Measurements from ENCODE around the gene NRARP. TPM values are rescaled to one million over a fixed set of nuclear protein-coding genes. Genes with fewer than 3 reads are reported as not detected.

Gene NRARP
- total and polyA plus RNA-seq, 2 donors (not counting 1 experiment from before 2014, with no cell fraction given): 5.7 to 11.5 TPM

- Histone ChIP-seq H2AFZ (ENCODE audit: insufficient read depth, low read depth, low read length, poor library complexity, severe bottlenecking) (no peak overlapping the region), H4K20me1 (ENCODE audit: control insufficient read depth, insufficient read depth, low read length, poor library complexity, severe bottlenecking) (peaks cover 13% of the 10 kb centered on the region), H3K36me3 (replicated peaks in 1 of 2; ENCODE audit: control extremely low read depth in 1 of 2, control insufficient read depth in 1 of 2, extremely low read depth in 1 of 2, insufficient read depth in 2 of 2, low read length in 1 of 2) (peaks cover 0 to 11% of the 10 kb centered on the region in 2 experiments), H3K9ac (ENCODE audit: low read length) (no peak overlapping the region), H3K9me3 (ENCODE audit: control extremely low read depth in 1 of 3, control insufficient read depth in 2 of 3, insufficient read depth in 1 of 3, low read length in 2 of 3) (no peaks in the 10 kb centered on the region), H3K4me3 (ENCODE audit: control extremely low read depth in 1 of 5, extremely low read depth in 1 of 5, insufficient read depth in 1 of 5, low read depth in 2 of 5, low read length in 4 of 5) (no peak overlapping the region), H3K27ac (ENCODE audit: low read length in 2 of 2) (no peak overlapping the region), H3K4me2 (replicated peaks; ENCODE audit: low read depth, low read length, poor library complexity, severe bottlenecking) (no peak overlapping the region), H3K79me2 (ENCODE audit: control insufficient read depth, insufficient read depth, low read length) (peaks cover 37% of the 10 kb centered on the region), H3K27me3 (replicated peaks in 1 of 4; ENCODE audit: control extremely low read depth in 1 of 4, control insufficient read depth in 3 of 4, insufficient read depth in 4 of 4, low read length in 3 of 4) (no peaks in the 10 kb centered on the region), H3K4me1 (ENCODE audit: control insufficient read depth in 2 of 2, insufficient read depth in 2 of 2, low read length in 2 of 2) (peaks cover 41 to 71% of the 10 kb centered on the region in 2 donors)
- 91% methylated on average over 39 of the region's 39 CpGs for WGBS (ENCODE audit: insufficient coverage)
- no peaks in the 10 kb centered on the region for H3K9me3 Mint-ChIP-seq (ENCODE audit: insufficient read depth)
- ChIA-PET CTCF (interaction anchor here (0.8 to 1.4 kb wide), 2 partner anchors 11 to 24 kb away, joined by 3 read pairs; no protein-coding TSS in a partner anchor), POLR2A (interaction anchor here (0.6 to 0.7 kb wide), 2 partner anchors 15 to 33 kb away, joined by 3 to 4 read pairs; no protein-coding TSS in a partner anchor)
- intact Hi-C loops (cut with micrococcal nuclease): no loop called here
- TF ChIP-seq CTCF (IDR thresholded peaks at IDR 0.05) (no peak), EZH2 (IDR thresholded peaks at IDR 0.05; ENCODE audit: borderline replicate concordance, insufficient read depth, low read depth, low read length, poor library complexity, severe bottlenecking) (no peak)
- H3K27me3 Mint-ChIP-seq: no peaks in the 10 kb centered on the region
- ATAC-seq (ENCODE audit: low read depth) (no peak), DNase-seq (no peak)
- H3K4me1 Mint-ChIP-seq: peaks cover 55% of the 10 kb centered on the region
- H3K27ac Mint-ChIP-seq: no peak overlapping the region
- no peak overlapping the region for H3K4me3 Mint-ChIP-seq
Measured at GRCh38 chr9:137272241-137273094, 29.6 kb downstream of the NRARP start.

GRCh38 chr9:137271696-137272076 is 30.4 kb downstream of the NRARP start:
- WGBS (ENCODE audit: insufficient coverage): 14% methylated on average over 2 of the region's 3 CpGs
- Mint-ChIP-seq H3K4me1 (peaks cover 50% of the 10 kb centered on the region), H3K4me3 (no peak overlapping the region), H3K27me3 (no peaks in the 10 kb centered on the region), H3K9me3 (ENCODE audit: insufficient read depth) (no peaks in the 10 kb centered on the region), H3K27ac (peak overlapping the region; percentile 78)
- Histone ChIP-seq H3K9me3 (ENCODE audit: control extremely low read depth in 1 of 3, control insufficient read depth in 2 of 3, insufficient read depth in 1 of 3, low read length in 2 of 3) (no peaks in the 10 kb centered on the region), H3K36me3 (replicated peaks in 1 of 2; ENCODE audit: control extremely low read depth in 1 of 2, control insufficient read depth in 1 of 2, extremely low read depth in 1 of 2, insufficient read depth in 2 of 2, low read length in 1 of 2) (peaks cover 0 to 14% of the 10 kb centered on the region in 2 experiments), H4K20me1 (ENCODE audit: control insufficient read depth, insufficient read depth, low read length, poor library complexity, severe bottlenecking) (peaks cover 21% of the 10 kb centered on the region), H2AFZ (ENCODE audit: insufficient read depth, low read depth, low read length, poor library complexity, severe bottlenecking) (no peak overlapping the region), H3K27ac (ENCODE audit: low read length in 2 of 2) (no peak overlapping the region), H3K9ac (ENCODE audit: low read length) (no peak overlapping the region), H3K27me3 (replicated peaks in 1 of 4; ENCODE audit: control extremely low read depth in 1 of 4, control insufficient read depth in 3 of 4, insufficient read depth in 4 of 4, low read length in 3 of 4) (no peaks in the 10 kb centered on the region), H3K4me1 (ENCODE audit: control insufficient read depth in 2 of 2, insufficient read depth in 2 of 2, low read length in 2 of 2) (peaks cover 34 to 70% of the 10 kb centered on the region in 2 donors), H3K79me2 (ENCODE audit: control insufficient read depth, insufficient read depth, low read length) (peaks cover 33% of the 10 kb centered on the region), H3K4me2 (replicated peaks; ENCODE audit: low read depth, low read length, poor library complexity, severe bottlenecking) (no peak overlapping the region), H3K4me3 (ENCODE audit: control extremely low read depth in 1 of 5, extremely low read depth in 1 of 5, insufficient read depth in 1 of 5, low read depth in 2 of 5, low read length in 4 of 5) (no peak overlapping the region)
- POLR2A ChIA-PET: no interaction called here
- CTCF ChIA-PET: interaction anchor here (0.8 kb wide), 1 partner anchor 10 kb away, joined by 3 read pairs; no protein-coding TSS in a partner anchor
- TF ChIP-seq CTCF (IDR thresholded peaks at IDR 0.05) (no peak), EZH2 (IDR thresholded peaks at IDR 0.05; ENCODE audit: borderline replicate concordance, insufficient read depth, low read depth, low read length, poor library complexity, severe bottlenecking) (no peak)
- no peak for DNase-seq
- ATAC-seq (ENCODE audit: low read depth): no peak
- intact Hi-C loops (cut with micrococcal nuclease): no loop called here
